HG03280 (cell line): Measurements from ENCODE around the gene CSN1S1.
A peak's percentile ranks its signal among the peaks of the same experiment; 100 is the strongest.
"Not testable (repeated sequence)": the region's sequence is repeated elsewhere in the genome, so short reads cannot be mapped to it uniquely, and the experiment has no call there.

Source experiments
- ATAC-seq: cut with Tn5 transposase; IDR thresholded peaks from one replicate; pipeline ENCODE4 v1.9.1; 2021; ENCODE audit warnings: mild to moderate bottlenecking, moderate library complexity; ENCODE audit not compliant: unreplicated experiment

Gene CSN1S1

GRCh38 chr4:69930768-69931167 is at the start of gene CSN1S1:
TSS of gene CSN1S1 (plus strand) at chr4:69931068. CDS start at chr4:69932556, 1,488 bp downstream.
- no peak for ATAC-seq

GRCh38 chr4:69881173-69881773 is 49.6 kb upstream of the CSN1S1 start:
- ATAC-seq = peak; percentile 90

- no peak for ATAC-seq
Observed at GRCh38 chr4:69882150-69882549, 48.7 kb upstream of the CSN1S1 start.

- no peak for ATAC-seq
Observed at GRCh38 chr4:69888336-69888735, 42.5 kb upstream of the CSN1S1 start.

- ATAC-seq = no peak
Observed at GRCh38 chr4:69894186-69894585, 36.7 kb upstream of the CSN1S1 start.

GRCh38 chr4:69894721-69895120 is 36.1 kb upstream of the CSN1S1 start:
- ATAC-seq = no peak

GRCh38 chr4:69896530-69897116 is 34.2 kb upstream of the CSN1S1 start:
- no peak for ATAC-seq

- no peak for ATAC-seq
Observed at GRCh38 chr4:69907151-69907550, 23.7 kb upstream of the CSN1S1 start.

- ATAC-seq = no peak
Observed at GRCh38 chr4:69909195-69909594, 21.7 kb upstream of the CSN1S1 start.

GRCh38 chr4:69910016-69910782 is 20.7 kb upstream of the CSN1S1 start:
- ATAC-seq = no peak

GRCh38 chr4:69920874-69921273 is 10.0 kb upstream of the CSN1S1 start:
- no peak for ATAC-seq

GRCh38 chr4:69923782-69924410 is 7.0 kb upstream of the CSN1S1 start:
- not testable (repeated sequence) for ATAC-seq

- ATAC-seq = no peak
Observed at GRCh38 chr4:69934150-69934549, 3.3 kb downstream of the CSN1S1 start.

GRCh38 chr4:69936566-69936965 is 5.7 kb downstream of the CSN1S1 start:
- no peak for ATAC-seq

GRCh38 chr4:69951602-69952001 is 20.7 kb downstream of the CSN1S1 start:
- no peak for ATAC-seq

- no peak for ATAC-seq
Observed at GRCh38 chr4:69957209-69957608, 26.3 kb downstream of the CSN1S1 start.

- ATAC-seq = no peak
Observed at GRCh38 chr4:69965628-69966027, 34.8 kb downstream of the CSN1S1 start, which contains the start of gene CSN2. TSS of gene CSN2 (minus strand) at chr4:69965728. CDS start at chr4:69960995, 4,733 bp downstream.

- ATAC-seq = no peak
Observed at GRCh38 chr4:69970071-69970470, 39.2 kb downstream of the CSN1S1 start.

GRCh38 chr4:69974631-69975030 is 43.8 kb downstream of the CSN1S1 start:
- no peak for ATAC-seq

GRCh38 chr4:69977582-69977981 is 46.7 kb downstream of the CSN1S1 start:
- no peak for ATAC-seq

- ATAC-seq = peak; percentile 38
Observed at GRCh38 chr4:69984030-69984443, 53.2 kb downstream of the CSN1S1 start.

GRCh38 chr4:69986663-69987062 is 55.8 kb downstream of the CSN1S1 start:
- no peak for ATAC-seq
